NCI-H1436 (cell line): ENCODE measurements around the gene CDK14.
"Not testable (repeated sequence)": the region's sequence is repeated elsewhere in the genome, so short reads cannot be mapped to it uniquely, and the experiment has no call there.

ENCODE experiments used
- DNase-seq: peaks from one replicate; lab custom pipeline; 2025; lab: John Stamatoyannopoulos, UW

CDK14 gene

DNA sequence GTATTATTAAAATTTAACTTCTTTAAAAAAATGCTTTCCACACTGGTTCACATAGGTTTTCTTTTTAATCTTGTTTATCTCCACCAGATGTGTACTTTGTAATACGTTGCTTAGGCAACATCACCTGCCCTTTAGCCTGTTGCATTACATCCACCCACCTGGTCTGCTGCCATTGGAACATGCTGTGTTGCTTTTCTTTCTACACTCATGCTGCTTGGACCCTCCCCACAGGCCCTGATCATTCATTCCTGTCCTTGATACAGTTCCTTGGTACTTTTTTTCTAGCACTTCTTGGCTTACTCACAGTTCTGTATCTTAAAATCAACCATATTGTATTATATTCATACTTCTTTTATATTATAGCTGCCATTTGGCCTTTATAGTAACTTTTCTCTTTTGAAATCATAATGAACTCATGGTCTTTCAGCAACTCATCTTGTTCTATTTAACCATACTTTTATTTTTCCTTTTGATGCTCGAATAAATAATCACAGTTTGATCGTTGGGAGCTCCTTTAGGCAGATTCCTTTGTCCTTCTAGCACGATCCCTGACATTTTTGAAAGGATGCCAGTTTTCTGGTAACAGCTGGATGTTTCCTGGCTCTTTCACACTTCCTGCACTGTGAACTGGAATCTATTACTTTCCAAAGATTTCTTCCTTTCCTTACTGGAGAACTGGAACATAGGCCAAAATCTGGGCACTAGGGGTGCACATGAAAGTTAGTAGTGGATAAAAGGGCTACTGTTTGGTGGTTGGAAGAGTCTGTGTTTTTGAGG, 125.1 kb downstream of the CDK14 start:
- DNase-seq: no peak

DNA sequence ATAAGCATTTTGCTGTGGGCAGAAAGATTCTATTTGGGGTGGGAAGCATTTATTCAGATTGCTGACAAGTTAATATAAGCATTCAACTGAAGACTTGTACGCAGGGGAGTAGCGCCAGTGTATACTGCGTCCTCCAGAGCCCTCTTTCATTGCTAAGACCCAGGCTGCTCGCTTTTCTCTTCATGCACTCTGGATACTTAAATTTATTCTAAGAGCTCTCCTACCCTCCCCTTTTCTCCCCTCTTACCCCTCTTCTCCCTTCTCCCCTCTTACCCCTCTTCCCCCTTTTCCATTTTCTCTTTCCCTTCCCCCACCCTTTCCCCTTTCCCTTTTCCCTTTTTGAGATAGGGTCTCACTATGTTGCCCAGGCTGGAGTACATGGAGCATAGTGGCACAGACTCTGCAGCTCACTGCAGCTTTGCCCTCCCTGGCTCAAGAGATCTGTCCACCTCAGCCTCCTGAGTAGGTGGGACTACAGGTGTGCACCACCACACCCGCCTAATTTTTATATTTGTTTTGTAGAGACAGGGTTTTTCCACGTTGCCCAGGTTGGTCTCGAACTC, 125.8 kb downstream of the CDK14 start:
- no peak for DNase-seq

DNA sequence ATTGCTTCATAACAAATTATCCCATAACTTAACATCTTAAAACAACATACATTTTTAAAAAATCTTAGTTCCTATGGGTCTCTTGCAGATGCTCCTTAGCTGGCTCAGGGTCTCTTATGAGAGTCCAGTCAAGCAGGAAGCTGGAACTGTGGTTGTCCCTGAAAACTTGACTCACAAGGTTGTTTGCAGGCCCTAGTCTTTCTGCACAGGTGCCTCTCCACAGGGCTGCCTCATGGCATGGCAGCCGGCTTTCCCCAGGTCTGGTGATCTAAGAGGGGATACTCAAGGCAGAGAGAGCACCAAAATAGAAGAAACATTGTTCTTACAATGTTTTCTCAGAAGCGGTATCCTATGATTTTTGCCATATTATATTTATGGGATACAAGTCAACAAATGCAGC, 127.1 kb downstream of the CDK14 start:
- DNase-seq: no peak

DNA sequence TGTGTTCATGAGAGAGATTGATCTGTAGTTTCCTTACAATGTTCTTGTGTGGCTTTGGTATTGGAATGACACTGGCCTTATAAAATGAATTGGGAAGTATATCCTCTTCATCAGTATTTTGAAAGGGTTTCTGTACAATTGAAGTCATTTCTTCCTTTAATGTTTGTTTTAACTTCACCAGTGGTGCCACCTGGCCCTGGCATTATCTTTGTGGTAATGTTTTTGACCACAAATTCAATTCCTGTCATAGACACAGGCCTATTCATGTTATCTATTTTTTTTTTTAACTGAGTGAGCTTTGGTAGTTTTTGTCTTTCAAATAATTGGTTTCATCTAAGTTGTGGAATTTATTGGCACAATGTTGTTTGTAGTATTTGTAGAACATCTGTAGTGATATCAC, 127.7 kb downstream of the CDK14 start:
- DNase-seq: no peak

DNA sequence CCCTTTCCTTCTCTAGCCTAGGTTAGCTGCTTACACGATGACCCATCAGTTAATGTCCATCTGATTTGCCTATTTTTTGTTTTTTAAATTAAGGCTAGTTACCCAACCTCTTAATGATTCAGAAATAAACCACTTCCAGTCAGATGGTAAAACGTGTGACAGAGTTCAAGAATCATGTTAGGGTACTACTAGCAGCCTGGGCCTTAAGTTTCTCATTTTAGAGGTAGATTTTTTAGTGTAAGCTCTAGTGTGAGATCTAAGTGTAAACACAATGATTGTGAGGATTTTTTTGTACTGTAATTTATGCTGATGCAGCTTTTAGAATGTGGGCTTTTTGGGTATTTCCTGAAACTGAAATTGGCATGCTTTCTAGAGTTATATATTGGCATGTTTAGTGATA, 130.0 kb downstream of the CDK14 start:
- no peak for DNase-seq

DNA sequence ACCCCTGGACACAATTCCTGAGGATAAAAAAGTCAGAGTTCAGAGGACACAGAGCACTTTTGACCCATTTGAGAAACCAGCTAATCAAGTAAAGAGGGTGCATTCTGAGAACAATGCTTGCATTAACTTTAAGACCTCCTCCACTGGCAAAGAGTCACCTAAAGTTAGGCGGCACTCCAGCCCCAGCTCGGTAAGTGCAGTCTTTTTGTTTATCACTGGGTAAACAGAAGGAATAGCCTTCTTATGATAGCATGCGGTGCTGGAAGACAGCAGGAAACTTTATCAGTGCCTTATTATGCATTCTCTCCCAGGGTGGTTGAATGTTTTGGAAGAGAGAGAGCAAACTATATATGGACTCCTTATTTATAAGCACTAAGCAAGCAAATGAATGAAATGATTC, 130.5 kb downstream of the CDK14 start:
- no peak for DNase-seq

DNA sequence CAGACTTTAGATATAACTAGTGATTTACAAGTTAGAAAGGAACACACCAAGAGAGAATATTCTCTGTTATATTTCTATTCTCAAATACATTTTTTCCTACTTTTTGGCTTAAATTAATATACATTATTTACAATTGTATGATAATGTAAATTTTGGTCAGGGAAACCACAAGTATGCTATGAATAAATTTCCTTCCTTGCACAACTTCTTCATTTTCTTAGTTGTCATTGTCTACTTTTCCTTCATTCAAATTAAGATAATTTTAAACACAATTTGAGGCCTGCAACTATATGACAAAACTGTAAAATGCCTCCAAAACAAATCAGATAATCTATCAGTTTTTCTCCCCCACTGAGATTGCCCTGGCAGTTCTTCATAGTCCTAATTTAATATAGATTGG, 131.3 kb downstream of the CDK14 start:
- no peak for DNase-seq

DNA sequence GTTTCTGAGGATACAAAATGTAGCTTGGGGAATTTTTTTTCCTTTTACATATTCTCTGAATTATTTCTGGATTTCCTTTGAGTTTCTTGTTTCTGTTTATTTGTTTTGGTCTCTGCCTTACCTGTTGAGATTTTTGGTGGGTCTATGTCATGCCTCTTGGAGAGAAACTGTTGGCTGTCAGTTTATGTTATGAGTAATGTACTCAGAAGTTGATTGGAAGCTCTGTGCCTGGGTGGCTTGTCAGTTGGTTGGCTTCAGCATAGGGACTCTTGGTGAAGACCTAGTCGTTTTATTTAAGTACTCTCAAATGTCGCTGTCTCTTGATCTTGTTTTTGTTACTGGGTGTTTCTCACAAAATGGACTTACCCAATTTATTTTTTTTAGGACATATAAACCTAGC, 132.4 kb downstream of the CDK14 start:
- DNase-seq: no peak

DNA sequence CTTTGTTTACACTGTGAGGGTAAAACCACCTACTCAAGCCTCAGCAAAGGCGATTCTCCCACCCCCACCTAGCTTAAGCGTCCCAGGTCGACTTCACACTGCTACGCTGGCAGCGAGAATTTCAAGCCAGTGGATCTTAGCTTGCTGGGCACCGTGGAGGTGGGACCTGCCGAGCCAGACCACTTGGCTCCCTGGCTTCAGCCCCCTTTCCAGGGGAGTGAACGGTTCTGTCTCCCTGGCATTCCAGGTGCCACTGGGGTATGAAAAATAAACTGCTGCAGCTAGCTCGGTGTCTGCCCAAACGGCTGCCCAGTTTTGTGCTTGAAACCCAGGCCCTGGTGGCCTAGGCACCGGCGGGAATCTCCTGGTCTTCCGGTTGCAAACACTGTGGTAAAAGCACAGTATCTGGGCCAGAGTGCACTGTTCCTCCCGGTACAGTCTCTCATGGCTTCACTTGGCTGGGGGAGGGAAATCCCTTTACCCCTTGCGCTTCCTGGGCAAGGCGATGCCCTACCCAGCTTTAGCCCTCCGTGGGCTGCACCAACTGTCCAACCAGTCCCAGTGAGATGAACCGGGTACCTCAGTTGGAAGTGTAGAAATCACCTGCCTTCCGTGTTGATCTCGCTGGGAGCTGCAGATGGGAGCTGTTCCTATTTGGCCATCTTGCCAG, 139.6 kb downstream of the CDK14 start:
- not testable (repeated sequence) for DNase-seq

DNA sequence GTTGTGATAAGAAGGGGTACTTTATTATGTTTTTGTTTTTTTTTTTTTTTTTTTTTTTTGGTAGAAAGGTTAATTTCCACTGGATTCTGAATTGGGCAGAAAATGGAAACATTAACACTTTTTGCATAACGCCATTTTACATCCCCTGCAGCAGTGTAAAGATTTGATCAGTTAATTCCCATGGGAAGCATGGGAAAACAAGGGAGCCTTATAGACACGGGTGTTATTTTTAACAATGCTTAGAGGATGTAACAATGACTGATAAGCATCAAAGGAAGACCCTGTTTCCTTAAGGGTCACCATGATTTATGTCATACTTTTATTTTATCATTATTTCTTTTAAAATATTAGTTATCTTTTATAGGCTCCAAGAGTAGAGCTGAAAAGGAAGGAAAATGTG, 140.2 kb downstream of the CDK14 start:
- DNase-seq: no peak

DNA sequence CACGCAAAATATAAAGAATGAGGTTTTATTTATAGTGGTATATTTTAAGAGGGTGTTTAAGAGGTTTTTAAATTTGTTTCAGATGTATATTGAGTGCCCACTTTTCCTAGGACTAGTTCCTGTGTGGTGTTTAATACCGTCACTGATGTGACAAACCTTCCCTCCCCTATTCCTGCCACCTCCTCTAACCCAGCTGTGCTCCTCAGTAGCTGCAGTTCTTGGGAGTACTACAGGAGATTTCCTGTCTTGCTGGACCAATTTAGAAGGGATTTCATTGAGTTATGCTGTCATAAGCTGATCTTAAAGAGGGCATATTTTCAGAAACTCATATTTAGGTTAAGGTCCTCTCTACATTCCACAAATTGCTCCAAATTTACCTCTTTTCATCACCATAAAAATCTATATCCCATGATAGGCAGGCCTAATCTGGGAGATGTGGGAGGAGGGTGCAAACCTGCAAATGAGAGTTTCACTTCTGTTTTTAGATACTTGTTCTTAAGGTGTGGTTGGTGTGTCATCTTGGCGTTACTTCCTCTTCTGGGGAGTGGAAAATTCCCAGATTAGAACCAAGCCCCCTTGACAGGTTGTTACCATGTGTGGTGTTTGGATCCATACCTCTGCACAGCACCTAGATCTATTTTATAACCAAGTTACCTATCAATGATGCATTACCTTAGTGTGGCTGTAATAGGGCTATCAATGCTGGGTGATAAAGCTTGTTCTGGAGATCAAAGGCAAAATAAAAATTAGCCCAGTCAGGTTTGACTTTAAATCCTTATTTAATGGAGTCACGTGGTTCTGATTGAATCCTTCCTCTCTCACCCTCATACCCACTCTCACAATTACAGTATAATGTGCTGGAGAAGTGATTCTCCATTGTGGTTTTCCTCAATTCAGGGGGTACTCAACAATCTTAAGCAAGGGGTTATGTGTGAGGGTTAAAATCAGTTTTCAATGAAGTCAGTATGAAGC, 141.1 kb downstream of the CDK14 start:
- DNase-seq: no peak

DNA sequence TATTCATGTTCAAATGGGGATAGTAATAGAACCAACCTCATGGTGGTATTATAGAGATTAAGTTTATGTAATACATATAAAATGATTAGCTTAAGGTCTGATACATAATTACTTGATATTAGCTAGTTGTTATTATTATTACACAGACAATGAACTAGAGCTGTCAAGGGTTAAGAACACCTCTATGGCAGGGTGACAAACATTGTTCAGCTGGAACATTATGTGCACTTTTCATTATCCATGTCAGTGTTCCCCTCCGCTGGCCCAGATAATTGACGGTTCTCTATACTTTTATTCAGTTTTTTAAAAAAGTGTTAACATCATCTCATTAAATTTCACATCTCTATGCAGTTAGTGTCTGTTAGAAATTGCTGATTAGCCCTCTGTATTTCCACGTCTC, 142.1 kb downstream of the CDK14 start:
- no peak for DNase-seq

DNA sequence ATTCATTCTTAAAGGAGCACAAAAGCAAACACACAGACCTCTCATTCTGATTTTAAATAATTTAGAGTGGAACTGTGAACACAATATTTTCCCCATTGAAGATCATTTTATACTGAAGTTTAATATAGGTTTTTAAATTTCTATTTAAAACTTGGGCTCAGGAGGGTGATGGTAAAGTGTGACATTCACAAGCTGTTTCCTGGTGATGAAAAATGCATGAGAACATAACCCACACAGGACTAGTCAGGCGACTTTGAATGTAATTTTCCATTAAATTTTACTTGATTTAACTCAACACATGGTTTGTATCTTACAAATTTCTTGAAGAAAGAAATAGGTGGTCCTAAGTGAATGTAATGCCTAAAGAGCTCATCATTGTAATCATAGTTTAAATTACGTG, 143.6 kb downstream of the CDK14 start:
- DNase-seq: no peak

DNA sequence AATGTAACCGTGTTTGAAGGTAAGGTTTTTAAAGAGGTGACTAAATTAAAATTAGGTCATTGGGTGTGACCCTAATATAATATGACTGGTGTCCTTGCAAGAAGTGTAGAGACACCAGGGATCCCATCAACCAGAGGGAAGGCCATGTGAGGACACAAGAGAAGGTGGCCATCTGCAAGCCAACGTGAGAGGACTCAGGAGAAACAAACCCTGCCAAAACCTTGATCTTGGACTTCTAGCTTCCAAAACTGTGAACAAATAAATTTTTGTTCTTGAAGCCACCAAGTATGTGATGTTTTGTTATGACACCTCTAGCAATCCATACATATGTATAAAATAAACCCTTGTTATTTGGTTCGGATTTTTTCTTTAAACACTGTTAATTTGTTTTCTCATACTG, 144.3 kb downstream of the CDK14 start:
- no peak for DNase-seq

DNA sequence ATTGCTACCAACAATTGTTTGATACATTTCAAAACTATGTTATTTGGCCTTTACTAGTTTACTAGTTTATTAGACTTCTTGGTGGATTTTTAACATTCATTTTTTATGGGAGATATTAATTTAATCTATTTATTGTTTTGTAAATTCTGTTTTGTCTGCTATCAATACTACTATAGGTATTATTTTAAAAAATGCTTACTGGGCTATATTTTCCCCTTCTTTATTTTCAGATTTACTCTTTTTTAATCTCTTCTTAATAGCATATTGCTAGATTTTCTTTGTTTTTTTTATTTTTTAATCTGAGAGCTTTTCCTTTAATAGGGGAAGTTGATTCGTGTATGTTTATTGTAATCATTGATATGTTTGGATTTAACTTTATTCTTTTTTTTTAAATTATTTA, 147.5 kb downstream of the CDK14 start:
- DNase-seq: no peak

DNA sequence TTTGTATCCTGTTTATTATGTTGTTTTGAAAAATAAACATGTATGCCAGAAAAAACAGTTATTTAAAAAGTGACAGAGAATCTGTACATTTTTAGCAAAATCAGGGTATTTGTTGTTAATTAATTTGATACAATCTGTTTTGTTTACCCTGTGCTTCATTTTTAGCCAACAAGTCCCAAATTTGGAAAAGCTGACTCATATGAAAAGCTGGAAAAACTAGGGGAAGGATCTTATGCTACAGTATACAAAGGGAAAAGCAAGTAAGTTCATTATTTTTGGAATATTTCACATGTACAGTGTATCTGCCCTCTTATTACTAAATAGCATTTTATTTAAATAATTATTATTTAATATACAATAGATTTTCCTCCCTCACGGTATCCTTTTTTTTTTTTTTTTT, 151.4 kb downstream of the CDK14 start:
- no peak for DNase-seq

DNA sequence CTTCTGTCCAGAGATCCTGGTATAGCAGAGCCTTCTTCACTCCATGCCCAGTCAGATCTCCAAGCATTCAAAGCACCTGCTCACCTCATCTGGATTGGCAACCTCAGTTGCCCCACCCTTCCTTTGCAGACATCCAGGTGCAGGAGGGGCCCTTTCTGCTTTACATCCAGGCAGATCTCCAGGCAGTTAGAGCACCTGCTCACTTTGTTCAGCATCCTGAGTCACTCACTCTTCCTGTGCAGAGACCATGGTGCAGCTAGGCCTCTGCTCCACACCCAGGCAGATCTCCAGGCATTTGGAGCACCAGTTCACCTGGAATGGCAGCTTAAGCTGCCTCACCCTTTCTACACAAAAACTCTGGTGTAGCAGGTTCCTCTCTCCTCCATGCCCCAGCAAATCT, 153.1 kb downstream of the CDK14 start:
- no peak for DNase-seq

DNA sequence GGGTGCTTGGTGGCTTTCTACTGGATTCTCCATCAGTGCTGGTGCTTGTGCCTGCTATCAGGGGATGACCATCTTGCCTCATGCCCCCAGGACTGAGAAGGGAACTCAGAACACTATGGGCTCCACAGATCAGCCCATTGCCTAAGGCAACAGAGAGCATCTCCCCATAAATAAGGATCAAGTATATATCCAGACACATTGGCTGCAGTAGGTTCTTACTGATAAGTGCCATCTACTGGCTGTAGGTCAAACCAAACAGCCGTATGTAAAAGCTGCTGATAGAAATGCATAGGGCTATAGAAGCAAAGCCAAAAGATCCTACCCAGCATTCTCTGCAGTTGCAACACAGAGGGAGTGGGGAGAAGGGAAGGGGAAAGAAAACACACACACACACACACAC, 153.7 kb downstream of the CDK14 start:
- DNase-seq: peak; percentile 7

DNA sequence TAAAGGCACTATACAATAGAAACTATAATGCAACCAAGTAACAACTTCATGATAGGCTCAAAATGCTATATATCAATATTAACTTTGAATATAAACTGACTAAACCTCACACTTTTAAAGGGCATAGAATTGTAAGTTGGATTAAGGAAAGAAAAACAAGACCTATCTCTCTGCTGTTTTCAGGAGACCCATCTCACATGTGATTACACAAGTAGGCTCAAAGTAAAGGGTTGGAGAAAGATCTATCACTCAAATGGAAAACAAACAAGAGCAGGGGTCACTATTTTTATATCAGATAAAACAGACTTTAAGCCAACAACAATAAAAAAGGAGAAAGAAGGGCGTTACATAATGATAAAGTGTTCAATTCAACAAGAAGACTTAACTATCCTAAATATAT, 155.5 kb downstream of the CDK14 start:
- no peak for DNase-seq

DNA sequence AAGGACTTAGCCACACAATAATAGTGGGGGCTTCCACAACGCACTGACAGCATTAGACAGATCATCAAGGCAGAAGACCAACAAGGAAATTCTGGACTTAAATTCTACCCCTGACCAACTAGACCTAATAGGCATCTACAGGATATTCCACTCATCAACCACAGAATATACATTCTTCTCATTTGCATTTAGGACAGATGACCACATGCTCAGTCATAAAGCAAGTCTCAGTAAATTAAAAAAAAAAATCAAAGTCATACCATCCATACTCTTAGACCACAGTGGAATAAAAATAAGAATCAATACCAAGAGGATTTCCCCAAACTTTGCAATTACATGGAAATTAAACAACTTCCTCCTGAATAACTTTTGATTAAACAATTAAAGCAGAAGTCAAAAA, 155.9 kb downstream of the CDK14 start:
- no peak for DNase-seq

DNA sequence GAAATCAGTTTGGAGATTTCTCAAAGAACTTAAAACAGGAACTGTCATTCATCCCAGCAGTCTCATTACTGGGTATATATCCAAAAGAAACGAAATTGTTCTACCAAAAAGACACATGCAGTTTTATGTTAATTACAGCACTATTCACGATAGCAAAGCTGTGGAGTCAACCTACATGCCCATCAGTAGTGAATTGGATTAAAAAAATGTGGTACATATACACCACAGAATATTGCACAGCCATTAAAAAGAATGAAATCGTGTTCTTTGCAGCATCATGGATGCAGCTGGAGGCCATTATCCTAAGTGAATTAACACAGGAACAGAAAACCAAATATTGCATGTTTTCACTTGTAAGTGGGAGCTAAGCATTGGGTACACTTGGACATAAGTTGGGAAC, 158.9 kb downstream of the CDK14 start:
- no peak for DNase-seq

DNA sequence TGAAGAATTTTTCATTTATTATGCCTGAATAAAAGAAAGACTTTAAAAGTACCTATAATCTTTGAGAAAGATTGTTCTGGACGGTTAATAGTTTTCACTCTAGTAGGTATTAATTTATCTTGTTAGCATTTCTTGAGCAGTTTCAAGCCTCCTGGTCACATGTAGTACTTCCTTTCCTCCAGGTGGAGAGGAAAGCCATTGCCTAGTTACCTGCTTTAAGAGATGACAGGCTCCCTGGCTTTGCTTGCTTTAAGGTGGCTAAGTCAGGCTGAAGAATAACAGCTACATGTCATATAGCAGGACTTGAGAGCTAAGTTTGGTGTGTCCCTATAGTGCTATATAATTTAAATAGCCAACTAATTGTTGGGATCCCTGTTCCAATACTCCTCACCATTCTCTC, 160.2 kb downstream of the CDK14 start:
- DNase-seq: no peak
